GM19351 (cell line): Measurements from ENCODE around the gene GNAL.

Experiments used
- ATAC-seq: cut with Tn5 transposase; IDR thresholded peaks from one replicate; pipeline ENCODE4 v1.9.1; 2021; ENCODE audit warnings: mild to moderate bottlenecking, moderate library complexity; ENCODE audit not compliant: unreplicated experiment

The GNAL gene

GRCh38 chr18:11800566-11801334, 111.7 kb downstream of the GNAL start:
- ATAC-seq: no peak

DNA sequence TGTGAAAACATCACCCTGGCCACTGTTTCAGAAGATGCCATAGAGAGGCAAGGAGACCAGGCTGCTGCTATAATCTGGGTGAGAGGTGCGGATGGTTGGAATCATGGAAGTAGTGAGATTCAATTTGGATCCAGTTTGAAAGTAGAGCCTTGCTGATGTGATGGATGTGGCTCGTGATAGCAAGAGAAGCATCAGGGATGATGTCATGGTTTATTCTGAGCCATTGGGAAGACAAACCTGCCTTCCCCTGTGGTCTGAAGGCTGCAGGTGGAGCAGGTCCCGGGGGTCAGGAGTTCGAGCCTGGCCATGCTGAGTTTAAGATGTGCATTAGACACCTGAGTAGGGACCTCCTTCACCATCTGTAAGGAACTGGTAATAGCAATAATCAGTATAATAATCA, 112.5 kb downstream of the GNAL start:
- ATAC-seq: no peak

- ATAC-seq: no peak
Observed at GRCh38 chr18:11802158-11802557, 113.1 kb downstream of the GNAL start.

DNA sequence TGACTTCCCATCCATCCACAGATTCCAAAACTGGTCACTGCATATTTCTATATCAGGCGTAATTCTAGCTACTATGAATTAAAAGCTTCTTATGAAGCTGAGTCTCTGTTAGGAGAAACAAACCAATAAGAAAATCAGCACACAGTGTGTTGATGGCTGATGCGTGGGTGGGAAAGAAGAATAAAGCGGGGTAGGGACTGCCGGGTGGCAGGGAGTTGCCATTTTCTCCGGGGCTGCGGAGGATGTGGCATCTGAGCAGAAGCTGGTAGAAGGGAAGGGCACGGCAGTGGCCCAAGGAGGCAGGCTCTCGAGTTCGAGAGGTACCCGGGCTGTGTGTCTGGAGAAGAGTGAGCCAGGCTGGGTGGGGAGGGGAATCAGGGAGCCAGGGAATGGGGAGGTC, 113.5 kb downstream of the GNAL start:
- no peak for ATAC-seq

GRCh38 chr18:11807233-11807632, 118.2 kb downstream of the GNAL start:
- no peak for ATAC-seq

DNA sequence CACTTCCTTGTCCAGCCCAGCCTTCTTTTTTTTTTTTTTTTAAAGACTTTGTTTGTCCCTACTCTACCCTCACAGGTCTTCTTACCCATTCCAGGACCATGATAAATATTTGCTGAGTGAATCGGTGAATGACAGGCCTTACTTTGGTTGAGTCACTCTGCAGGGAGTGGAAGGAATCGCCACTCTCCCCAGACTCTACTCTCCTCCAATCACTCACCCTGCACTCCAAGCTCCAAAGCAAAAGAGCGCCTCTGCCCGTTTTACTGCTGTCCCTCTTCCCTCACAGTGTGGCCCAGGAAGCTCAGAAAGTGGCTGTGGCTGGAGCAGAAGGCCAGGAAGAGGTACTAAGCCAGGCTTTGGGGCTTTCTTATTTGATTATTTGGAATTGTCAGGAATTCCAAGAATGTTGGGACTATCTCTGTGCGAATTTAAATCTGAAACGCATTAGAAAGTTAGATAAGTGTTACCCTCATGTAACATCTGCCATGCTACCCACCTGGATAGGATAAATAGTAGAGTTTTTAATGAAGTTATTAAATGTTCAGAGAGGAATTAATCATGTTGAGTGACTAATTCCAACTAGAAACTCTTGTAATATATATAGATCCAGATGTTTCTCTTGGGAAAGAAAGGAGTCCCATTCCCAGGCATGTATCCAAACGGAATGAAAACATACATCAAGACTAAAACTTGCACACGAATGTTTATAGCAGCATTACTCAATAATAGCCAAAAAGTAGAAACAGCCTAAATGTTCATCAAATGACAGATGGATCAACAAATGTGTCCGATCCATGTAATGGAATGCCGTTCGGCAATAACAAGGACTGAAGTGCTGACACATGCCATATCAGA, 119.2 kb downstream of the GNAL start:
- no peak for ATAC-seq

DNA sequence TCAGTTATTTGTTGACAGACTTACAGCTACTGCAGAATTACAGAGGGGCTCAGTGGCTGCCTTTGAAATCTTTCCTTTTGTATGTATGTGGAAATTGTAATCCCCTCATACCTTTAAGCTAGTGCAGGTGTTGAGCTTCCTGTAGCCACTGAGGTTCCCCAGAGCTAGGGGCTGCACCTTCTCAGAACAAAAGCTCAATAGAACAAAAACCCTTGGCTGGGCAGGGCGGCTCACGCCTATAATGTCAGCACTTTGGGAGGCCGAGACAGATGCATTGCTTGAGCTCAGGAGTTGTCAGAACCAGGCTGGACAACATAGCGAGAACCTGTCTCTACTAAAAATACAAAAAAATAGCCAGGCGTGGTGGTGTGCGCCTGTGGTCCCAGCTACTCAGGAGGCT, 120.8 kb downstream of the GNAL start:
- no peak for ATAC-seq

- no peak for ATAC-seq
Observed at GRCh38 chr18:11810379-11810778, 121.3 kb downstream of the GNAL start.

DNA sequence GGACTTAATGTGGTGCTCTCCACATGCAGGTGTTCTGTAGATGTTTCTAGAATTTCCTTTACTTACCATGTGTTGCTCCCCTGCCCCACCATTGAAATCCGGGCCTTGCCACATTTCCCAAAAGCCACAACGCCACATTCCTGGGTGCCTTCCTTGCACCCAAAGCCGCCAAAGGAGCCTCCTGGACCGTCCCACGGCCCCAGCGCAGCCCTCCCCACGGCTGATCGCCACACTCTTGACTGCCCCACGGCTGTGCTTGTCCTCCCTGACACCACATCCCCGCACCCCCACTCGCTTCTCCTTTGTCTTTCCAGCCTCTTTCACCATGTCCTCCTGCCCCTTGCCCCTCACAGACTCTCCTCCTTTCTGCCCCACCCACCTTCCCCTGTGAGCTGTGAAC, 121.9 kb downstream of the GNAL start:
- no peak for ATAC-seq

DNA sequence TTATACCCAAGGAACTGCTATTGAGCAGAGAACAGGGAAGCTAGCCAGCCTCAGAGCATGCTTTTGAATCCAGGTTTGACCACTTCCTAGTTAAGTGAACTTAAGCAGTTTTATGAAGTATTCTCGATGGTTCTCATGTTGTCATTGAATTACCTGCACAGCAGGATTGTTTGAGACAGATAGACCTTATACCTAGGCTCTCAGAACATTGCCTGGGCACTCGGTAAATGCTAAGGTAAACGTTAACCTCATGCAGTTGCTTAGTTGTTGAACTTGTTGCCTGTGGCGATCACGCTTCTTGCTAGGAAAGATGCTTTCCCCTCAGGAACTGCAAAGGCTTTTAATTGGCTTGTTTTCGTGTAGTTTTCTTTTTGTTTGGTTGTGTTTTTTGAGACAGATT, 128.2 kb downstream of the GNAL start:
- ATAC-seq: no peak

- no peak for ATAC-seq
Observed at GRCh38 chr18:11818486-11819203, 129.6 kb downstream of the GNAL start.

DNA sequence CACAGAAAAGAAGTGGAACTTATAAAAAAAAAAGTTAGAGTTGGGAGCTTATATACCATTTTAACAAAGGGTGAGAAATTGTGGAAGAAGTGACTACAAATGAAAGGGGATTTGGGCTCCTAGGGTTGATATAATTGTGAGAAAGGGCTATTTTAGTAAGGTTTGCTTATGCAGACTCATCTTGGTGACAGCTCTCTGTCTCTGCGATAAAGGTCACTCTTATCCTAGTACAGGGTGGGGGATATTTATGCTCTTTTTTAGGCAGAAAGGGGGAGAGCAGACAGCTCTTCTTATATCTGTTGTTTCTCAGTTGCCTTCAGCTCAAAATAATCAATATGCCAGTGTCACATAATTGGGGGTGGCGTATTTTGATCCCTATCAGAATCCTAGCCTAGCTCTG, 130.9 kb downstream of the GNAL start:
- ATAC-seq: no peak

DNA sequence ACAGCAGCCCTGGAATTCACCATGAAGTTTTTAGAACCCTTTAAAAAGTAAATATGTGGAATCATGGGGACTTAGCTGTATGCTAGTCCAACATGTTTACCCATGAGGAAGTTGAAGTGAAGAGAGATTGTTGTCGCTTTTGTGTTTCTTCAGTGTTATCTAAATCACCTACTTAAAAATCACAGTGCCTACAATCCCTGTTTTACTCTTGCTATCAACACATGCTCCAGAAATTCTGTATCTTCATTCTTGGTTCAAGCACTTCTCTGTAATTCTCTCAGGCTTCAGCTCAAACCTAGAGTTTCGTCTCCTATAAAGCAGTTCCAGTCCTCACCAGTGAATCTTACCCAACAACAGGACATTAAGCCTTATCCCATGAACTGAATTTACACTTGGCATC, 131.6 kb downstream of the GNAL start:
- ATAC-seq: no peak

- ATAC-seq: no peak
Observed at GRCh38 chr18:11821208-11821607, 132.1 kb downstream of the GNAL start.

DNA sequence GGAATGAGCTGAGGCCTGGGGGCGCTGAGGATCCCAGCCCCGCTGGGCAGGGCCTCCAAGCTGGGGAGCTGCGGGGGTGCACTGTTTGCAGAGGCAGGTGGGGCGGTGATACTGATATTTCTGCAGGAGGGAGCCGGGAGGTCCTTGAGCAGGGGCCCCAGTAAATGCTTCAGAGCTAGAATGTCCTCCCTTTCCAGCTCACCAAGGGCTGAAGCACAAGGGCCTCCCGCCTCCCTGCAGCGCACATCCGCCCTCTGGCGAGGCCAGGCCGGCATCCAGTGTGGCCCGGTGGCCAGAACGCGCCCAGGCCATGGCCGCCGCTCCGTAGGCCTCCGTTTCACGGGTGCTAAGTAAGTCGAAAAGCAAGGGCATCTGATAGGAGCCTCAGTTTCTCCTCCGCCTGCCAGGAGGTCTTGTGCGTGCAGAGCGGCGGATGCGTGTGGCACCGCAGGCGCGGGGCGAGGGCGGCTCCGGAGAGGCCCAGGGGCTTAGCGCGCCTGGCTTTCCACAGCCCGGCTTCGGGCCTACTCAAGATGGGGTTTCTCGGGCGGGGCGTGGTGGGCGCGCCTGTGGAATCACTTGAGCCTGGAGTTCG, 132.7 kb downstream of the GNAL start:
- no peak for ATAC-seq

DNA sequence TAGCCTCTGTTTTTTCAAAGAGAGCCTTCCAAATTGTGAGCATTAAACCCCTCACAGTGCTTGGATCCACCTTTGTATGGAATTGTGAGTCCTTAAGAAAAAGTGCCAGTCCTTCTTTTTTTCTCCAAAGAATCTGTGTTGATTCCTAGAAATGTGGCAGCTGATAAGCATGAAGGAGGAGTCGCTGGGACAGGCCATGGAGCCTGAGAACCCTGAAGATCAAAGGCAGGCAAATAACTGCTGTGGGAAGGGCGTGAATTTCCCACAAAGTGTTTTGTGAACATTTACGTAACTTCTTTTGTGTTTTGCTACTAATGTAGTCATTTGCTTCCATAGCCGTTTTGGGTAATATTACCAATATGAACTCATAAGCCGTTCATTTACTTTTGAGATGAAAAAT, 134.5 kb downstream of the GNAL start:
- ATAC-seq: no peak

GRCh38 chr18:11826836-11827235, 137.8 kb downstream of the GNAL start:
- ATAC-seq: no peak

DNA sequence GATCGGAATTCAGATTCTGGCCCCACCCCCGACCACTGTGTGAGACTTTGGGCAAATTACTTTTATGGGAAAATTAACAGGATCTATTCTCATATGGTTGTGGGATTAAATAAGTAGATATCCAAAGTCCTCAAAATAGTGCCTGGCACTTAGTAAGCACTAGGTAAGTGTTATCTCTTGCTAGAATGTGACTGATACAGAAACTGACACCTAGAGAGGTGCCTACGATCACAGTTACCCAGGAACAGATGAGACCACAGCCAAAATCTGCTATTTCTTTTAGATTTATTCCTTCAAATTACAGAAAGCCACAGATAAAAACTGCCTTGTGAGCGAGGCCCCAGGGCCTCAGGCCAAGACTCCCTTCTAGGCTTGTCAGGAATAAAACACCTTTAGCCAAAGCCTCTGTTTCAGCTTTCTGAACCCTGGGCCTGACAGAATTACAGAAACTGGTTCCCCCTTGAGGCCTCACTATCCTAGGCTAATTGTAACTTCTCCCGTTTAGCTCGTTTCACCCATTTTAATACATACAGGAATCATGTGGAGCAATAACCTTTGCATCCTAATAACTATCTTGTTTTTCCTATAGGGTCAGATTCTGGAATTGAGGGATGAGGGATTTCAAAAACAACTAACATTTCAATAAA, 139.8 kb downstream of the GNAL start:
- ATAC-seq: no peak

GRCh38 chr18:11830585-11830984, 141.5 kb downstream of the GNAL start:
- ATAC-seq: no peak

DNA sequence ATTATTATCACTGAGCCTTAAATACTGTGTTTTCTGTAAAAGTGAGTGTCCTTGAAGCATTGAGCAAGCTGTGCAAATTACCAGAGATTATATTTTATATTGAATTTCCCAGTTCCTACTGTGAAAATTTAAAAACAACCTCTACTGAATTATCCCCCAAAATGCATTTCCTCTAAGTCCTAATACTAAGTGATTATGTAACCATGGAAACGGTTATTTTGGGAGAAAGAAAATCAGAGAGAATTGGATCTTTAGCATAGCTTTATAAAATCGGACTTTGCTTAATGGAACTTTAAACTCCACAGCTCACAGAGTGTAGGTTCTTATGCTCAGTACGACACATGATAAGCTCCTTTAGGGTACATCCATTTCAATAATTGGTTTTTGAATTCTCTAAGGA, 142.9 kb downstream of the GNAL start:
- no peak for ATAC-seq

DNA sequence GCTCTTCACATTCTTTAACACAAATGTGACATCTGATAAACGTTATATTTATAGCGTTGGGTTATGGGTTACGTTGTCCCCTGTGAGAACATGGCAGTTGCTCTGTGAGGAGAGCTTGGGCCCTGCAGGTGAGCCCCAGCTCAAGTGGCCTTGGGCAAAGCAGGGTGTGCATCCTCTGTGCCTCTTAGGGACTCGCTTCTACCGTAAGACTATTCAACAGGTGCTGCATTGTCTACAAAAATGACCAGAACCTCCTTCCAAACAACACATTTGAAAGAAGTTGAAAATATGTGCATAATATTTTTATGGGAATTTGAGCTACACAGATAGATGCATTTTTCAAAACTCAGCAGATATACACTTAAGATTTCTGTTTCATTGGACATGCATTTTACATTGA, 145.7 kb downstream of the GNAL start:
- no peak for ATAC-seq
